Skin of body (tissue), 2 donors: ENCODE data around the gene VWDE. TPM values are rescaled to one million over a fixed set of nuclear protein-coding genes. Genes with fewer than 3 reads are reported as not detected.

ENCODE experiments used
- DNase-seq: peaks from one replicate; lab custom pipeline; 2025; lab: John Stamatoyannopoulos, UW
- total RNA-seq: library from RNA; depleted of rRNA; stranded (reverse); fragments of >200 nt; gene quantifications from one replicate; pipeline ENCODE4 v1.2.3, GENCODE V29; 2014

VWDE gene
- total RNA-seq, 1 donor from 2014 or later: 0.39 TPM

GRCh38 chr7:12290761-12291160, 112.9 kb downstream of the VWDE start:
- no peak for DNase-seq

GRCh38 chr7:12289996-12290395, 113.7 kb downstream of the VWDE start:
- no peak for DNase-seq

DNA sequence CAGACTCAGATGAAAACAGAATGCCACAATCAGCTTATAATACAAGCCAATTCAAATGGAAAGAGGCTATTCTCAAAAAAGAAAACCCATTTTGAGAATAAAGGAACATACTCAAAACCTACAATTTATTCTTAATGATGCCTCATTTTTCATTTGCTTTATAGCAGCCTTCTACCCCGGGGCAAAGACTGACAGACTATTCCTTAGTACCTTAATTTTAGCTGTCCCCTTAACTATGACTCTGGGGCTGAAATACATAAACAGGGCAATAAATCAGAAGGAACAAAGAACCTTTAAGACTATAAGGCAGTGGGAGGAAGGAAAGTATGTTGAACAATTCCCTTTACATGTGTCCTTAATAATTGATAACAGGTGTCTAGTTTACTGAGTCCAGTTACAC, 115.8 kb downstream of the VWDE start:
- DNase-seq: no peak

DNA sequence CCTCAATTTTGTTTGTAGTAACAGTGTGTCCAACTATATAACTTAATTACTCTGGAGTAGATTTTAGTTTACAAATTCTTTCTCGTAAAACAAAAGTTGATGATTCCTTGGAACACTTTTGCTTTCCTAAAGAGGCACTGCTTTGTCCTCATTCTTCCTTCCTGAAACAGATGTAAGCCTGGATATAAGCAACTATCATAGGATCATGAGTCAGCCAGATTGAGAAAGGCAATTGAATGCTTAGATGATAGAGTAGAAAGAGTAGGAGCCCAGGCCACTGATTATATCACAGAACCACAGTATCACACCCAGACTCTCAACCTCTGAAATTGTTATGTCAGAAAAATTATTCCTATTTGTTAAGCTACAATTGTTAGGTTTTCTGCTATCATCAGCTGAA, 122.6 kb downstream of the VWDE start:
- no peak for DNase-seq

Other genes starting within 250 kb of the VWDE start
- 33.6 TPM for gene TMEM106B, start 192.6 kb downstream of the VWDE start, total RNA-seq
- 0.99 TPM for gene SCIN, start 166.9 kb upstream of the VWDE start, total RNA-seq